NT2/D1 (cell line): ENCODE results near the gene LRMDA.

ENCODE experiments used
- DNase-seq: peaks from one replicate; pipeline ENCODE4 v3.0.0-alpha.2; 2011; ENCODE audit warnings: low read depth, low spot score
- H3K27me3 ChIP-seq: 2 replicates; pipeline ENCODE4 v1.6.0; 2011; ENCODE audit warnings: mild to moderate bottlenecking; ENCODE audit not compliant: insufficient read length, insufficient read depth
- H3K36me3 ChIP-seq: 2 replicates; pipeline ENCODE4 v1.6.1; 2011; ENCODE audit warnings: mild to moderate bottlenecking, low read length, mixed read lengths; ENCODE audit not compliant: insufficient read depth, insufficient read length
- H3K4me1 ChIP-seq: 2 replicates; pipeline ENCODE4 v1.5.1; 2011; ENCODE audit not compliant: insufficient read depth, insufficient read length
- H3K4me3 ChIP-seq: 2 replicates; pipeline ENCODE4 v1.5.1; 2011; ENCODE audit warnings: low read depth; ENCODE audit not compliant: insufficient read length
- H3K9ac ChIP-seq: 2 replicates; pipeline ENCODE4 v1.6.0; 2011; ENCODE audit warnings: low read depth; ENCODE audit not compliant: insufficient read length
- H3K9me3 ChIP-seq: 2 replicates; pipeline ENCODE4 v1.5.1; 2011; ENCODE audit warnings: mild to moderate bottlenecking, low read length; ENCODE audit not compliant: insufficient read depth
- SUZ12 ChIP-seq: IDR thresholded peaks from 2 replicates; pipeline ENCODE4 v1.6.1; 2011; ENCODE audit not compliant: insufficient read length, insufficient read depth; ENCODE audit errors: extremely low read depth
- YY1 ChIP-seq: IDR thresholded peaks from 2 replicates; pipeline ENCODE4 v1.6.1; 2011; ENCODE audit not compliant: insufficient read length, insufficient read depth
- ZNF274 ChIP-seq: IDR thresholded peaks from 2 replicates; pipeline ENCODE4 v1.6.1; 2011; ENCODE audit warnings: mild to moderate bottlenecking, low read depth, low read length

The LRMDA gene

DNA sequence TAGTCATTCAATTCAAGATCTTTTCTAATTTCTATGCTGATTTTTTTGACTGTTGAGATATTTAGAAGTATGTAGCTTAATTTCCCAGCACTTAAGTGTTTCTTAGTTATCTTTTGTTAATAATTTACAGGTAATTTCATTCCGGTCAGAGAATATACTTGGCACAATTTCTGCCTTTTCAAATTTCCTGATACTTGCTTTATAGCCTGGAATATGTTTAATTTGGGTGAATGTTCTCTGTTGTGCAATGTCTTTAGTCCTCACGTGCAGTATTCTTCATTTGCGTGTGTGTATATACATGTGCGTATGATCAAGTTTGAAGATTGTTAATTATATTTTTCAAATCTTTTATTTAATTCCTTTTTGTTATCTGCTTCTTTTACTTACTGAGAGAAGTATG, 989.3 kb downstream of the LRMDA start:
- Histone ChIP-seq H3K9ac (no peak overlapping the region), H3K27me3 (no peaks in the 10 kb centered on the region), H3K4me1 (no peaks in the 10 kb centered on the region), H3K4me3 (no peak overlapping the region), H3K9me3 (no peaks in the 10 kb centered on the region), H3K36me3 (no peaks in the 10 kb centered on the region)
- TF ChIP-seq ZNF274 (no peak), SUZ12 (no peak), YY1 (no peak)
- no peak for DNase-seq

DNA sequence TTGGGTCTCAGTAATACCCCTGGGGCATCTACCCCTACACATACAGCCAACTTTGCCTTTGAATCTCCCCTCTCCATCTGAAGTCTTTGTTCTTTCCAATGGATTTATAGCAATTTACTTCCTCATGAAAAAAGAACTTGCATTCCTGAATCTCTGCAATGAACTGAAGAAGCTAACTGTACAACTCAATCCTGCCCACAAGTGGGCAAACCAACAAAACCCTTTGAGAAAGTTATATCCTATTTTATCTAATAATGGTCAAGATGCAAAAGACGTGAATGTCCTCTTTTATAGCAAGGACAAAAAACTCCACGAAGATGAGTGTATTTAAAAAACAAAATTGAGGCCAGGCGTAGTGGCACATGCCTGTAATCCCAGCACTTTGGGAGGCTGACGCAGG, 991.3 kb downstream of the LRMDA start:
- TF ChIP-seq YY1: no peak
- TF ChIP-seq SUZ12: no peak
- TF ChIP-seq ZNF274: no peak
- no peak overlapping the region for H3K9ac ChIP-seq
- H3K4me1 ChIP-seq: no peaks in the 10 kb centered on the region
- H3K36me3 ChIP-seq: no peaks in the 10 kb centered on the region
- no peak overlapping the region for H3K4me3 ChIP-seq
- H3K27me3 ChIP-seq: no peaks in the 10 kb centered on the region
- H3K9me3 ChIP-seq: no peaks in the 10 kb centered on the region
- DNase-seq: no peak

DNA sequence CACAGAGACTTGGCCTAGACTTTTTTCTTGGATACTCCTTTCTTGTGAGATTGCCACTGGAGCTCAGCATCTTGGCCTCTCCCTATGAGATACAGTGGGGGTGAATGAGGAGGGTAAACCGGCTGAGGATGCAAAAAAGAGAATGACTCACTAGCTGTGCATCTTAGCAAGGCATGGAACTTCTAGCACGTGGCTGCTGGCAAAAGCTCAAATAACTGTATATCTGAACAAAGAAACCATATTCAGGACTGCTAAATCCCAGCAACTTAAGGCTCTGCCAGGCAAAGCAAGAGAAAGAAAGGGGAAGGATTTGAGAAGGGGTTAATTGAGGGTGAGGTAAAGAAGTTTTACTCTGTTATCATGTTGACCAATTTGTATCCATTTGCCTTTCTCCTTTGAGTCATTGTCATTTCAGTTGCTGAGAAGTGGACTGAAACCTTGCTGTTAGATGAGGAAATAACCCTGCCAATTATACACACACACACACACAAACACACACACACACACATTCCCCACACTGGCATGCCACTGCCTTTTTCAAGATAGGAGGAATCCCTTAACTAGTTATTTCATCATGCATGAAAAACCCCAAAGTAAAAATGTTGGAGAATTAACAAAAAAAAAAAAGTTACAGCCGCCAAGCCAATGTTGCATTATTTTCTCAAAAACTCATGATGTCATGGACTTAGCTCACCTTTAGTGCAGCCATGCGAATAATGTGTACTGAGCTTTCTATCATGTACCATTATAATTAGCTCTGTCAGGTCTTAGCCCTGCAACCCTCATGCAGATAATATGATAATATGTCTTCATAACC, 997.3 kb downstream of the LRMDA start:
- Histone ChIP-seq H3K4me3 (no peak overlapping the region), H3K9ac (no peak overlapping the region), H3K27me3 (no peaks in the 10 kb centered on the region), H3K36me3 (no peaks in the 10 kb centered on the region), H3K4me1 (peaks cover 2% of the 10 kb centered on the region), H3K9me3 (no peaks in the 10 kb centered on the region)
- TF ChIP-seq ZNF274 (no peak), SUZ12 (no peak), YY1 (no peak)
- no peak for DNase-seq

DNA sequence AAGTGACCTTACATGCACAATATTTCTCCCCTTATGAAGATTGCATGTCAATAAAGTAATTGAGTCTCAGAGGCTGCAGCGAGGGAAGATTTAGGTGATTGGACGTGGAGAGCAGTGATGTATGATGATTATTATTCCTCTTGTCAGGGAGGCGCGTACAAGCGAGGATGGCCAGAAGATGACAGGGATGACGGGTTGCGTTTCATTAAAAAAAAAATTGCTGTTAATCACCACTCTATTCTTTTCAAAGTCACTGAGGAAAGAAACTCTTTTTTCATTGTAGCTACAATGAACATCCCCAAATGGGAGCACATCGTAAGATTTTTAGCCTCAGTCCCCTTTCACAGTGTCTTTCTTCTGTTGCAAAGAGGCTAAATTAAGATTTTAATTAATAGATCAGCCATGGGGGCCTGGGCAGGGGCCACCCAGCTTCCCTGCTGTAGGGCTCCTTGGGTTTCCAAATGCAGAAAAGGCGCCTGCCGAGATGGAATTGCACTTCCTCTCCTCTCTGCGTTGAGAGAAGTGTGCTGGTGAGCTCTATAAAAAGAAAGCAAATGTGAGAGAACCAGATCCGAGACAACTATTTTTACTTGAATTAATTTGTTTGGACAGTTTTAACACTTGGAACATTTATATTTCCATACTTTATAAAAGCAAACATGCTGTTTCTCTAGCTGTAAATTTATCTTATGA, 998.1 kb downstream of the LRMDA start:
- H3K36me3 ChIP-seq: no peaks in the 10 kb centered on the region
- no peak overlapping the region for H3K9ac ChIP-seq
- H3K9me3 ChIP-seq: no peaks in the 10 kb centered on the region
- no peak for DNase-seq
- no peak overlapping the region for H3K4me3 ChIP-seq
- H3K27me3 ChIP-seq: no peaks in the 10 kb centered on the region
- no peak for TF ChIP-seq ZNF274
- no peak for TF ChIP-seq YY1
- TF ChIP-seq SUZ12: no peak
- H3K4me1 ChIP-seq: peaks cover 2% of the 10 kb centered on the region

DNA sequence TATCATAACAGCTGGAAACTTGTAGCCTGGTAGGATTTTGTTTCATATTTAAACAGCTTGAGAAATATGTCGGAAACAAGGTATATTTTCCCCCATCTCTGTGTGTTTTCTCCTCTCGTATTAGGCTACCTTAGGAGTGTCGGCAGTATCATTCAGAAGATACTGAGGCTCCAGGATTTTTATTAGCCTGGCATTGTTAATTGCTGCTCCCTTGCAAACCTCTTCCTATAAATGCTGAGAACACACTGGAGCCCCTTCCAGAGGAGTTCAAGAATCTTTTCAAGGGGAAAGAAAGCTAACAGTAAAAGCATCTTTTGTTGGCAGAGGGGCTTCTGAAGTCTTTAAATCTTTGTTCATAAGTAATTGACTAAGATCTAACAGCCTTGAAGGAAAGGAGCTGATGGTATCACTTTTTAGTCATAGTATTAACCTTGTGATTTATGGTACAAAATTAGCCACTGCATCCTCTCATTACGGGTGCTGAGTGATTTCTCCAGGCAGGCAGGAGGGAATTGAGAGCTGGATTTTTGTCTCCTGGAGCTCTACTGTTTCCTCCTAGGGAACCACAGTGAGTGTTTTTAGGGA, 998.7 kb downstream of the LRMDA start:
- TF ChIP-seq SUZ12 (no peak), YY1 (no peak), ZNF274 (no peak)
- Histone ChIP-seq H3K4me3 (no peak overlapping the region), H3K36me3 (no peaks in the 10 kb centered on the region), H3K9me3 (no peaks in the 10 kb centered on the region), H3K9ac (no peak overlapping the region), H3K27me3 (no peaks in the 10 kb centered on the region), H3K4me1 (peaks cover 2% of the 10 kb centered on the region)
- DNase-seq: no peak

DNA sequence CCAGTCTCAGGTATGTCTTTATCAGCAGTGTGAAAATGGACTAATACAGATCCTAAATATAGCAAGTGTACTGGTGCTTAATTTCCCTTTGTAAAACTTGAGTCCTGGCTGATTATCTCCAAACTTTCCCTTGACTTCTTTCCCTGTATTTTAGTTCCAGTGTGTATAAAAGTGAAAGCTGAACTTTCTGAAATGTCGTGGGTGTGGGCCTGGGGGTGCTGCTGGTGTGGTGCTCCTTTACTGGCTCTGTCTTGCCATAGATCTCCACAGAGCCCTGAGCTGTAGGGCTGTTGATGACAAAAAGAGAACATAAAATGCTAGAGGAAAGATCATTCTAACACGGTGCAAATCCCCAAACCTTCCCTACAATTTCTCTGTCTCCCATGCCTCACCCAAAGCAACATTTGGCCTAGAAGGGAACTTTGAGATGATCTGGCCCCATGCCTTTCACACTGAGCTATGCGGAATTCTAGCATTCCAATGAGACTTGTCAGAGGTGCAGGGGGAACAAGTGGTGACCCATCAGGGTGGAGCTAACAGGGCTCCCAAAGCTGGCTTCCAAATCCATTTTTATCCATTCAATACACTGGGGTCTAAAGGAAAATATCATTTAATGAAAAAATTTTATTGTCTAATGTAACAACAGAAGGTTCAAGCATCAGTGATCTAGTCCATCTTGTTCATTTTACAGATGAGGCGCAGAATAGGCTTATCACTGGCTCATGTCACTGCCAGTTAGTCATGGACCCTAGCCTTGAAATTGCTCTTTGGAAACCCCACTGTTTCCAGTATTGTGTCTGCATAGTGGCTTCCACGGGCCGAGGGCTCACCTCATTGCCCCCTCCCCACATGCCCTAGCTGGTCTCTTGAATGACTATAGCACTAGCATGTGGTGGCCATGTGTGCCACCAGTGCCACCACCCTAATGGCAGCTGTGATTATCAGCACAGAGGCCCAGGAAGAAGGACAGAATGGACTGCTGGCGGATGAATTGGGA, 1000.9 kb downstream of the LRMDA start:
- peak; percentile 48 for DNase-seq
- H3K36me3 ChIP-seq: no peaks in the 10 kb centered on the region
- TF ChIP-seq ZNF274 (no peak), SUZ12 (no peak), YY1 (no peak)
- H3K27me3 ChIP-seq: no peaks in the 10 kb centered on the region
- H3K9me3 ChIP-seq: no peaks in the 10 kb centered on the region
- H3K4me3 ChIP-seq: no peak overlapping the region
- H3K9ac ChIP-seq: no peak overlapping the region
- peaks cover 2% of the 10 kb centered on the region for H3K4me1 ChIP-seq
